Adrenal gland (tissue), 12 donors: ENCODE measurements around the gene OXT. TPM values are rescaled to one million over a fixed set of nuclear protein-coding genes. Genes with fewer than 3 reads are reported as not detected.

Experiments
- DNase-seq, 7 donors: peaks; one replicate each; pipeline ENCODE4 v3.0.0-alpha.2; 2019 to 2020
- H3K27ac ChIP-seq, 5 donors: fragments of 200-600 bp; sonication (generic) in 4 of 5; 1 replicate in 3 of 5; 2 replicates in 2 of 5; pipeline versions ENCODE4 v1.5.1 to v1.8.0; 2016 to 2020; ENCODE audit warnings: mild to moderate bottlenecking in 1 of 5
- H3K27me3 ChIP-seq: fragments of 200-600 bp; 2 replicates; pipeline ENCODE4 v1.8.0; 2021
- H3K36me3 ChIP-seq, 2 donors: fragments of 200-600 bp; replicated peaks in 1 of 2; 1 replicate in 1 of 2; 2 replicates in 1 of 2; pipeline versions ENCODE4 v1.5.1 to v1.8.0; 2018 to 2022
- H3K4me1 ChIP-seq, 2 donors: fragments of 200-600 bp; replicated peaks in 1 of 2; 1 replicate in 1 of 2; 2 replicates in 1 of 2; pipeline versions ENCODE4 v1.5.1 to v1.8.0; 2018 to 2021
- H3K4me3 ChIP-seq, 4 donors: fragments of 200-600 bp; sonication (generic) in 3 of 4; one replicate each; pipeline ENCODE4 v1.5.1; 2016 to 2018
- H3K9me3 ChIP-seq, 3 donors: fragments of 200-600 bp; sonication (generic) in 1 of 3; replicated peaks in 1 of 3; 1 replicate in 2 of 3; 2 replicates in 1 of 3; pipeline versions ENCODE4 v1.5.1 to v1.8.0; 2016 to 2021
- CTCF ChIP-seq, 6 experiments: fragments of 450-650 bp in 4 of 6; fragments of 200-600 bp in 2 of 6; sonication (generic) in 1 of 6; IDR thresholded peaks; 1 replicate in 5 of 6; 2 replicates in 1 of 6; pipeline versions ENCODE4 v1.5.1 to v1.8.0; 2016 to 2021; ENCODE audit warnings: antibody characterized with exemption in 6 of 6, mild to moderate bottlenecking in 2 of 6, moderate library complexity in 1 of 6
- POLR2A ChIP-seq, 2 donors: fragments of 450-650 bp; IDR thresholded peaks; one replicate each; pipeline ENCODE4 v1.6.1; 2017; ENCODE audit warnings: antibody characterized with exemption in 2 of 2, mild to moderate bottlenecking in 2 of 2, moderate library complexity in 1 of 2
- WGBS, 4 donors: extraction: QIAGEN DNeasy Blood & Tissue Kit in 2 of 4; methylation state at CpG; one replicate each; pipeline versions ENCODE4 v1.1.5 to v1.1.7; 2013 to 2017; 5-methylcytosine and 5-hydroxymethylcytosine counted together
- intact Hi-C, 2 donors: fragments of 100-400 bp; cut with DNase I; formaldehyde crosslinking; loops; one replicate each; pipeline versions ENCODE4 v1.14.1 to v1.15.0; 2022 to 2023
- polyA plus RNA-seq, 3 donors: library from polyadenylated mRNA; stranded (reverse); fragments of 200-250 nt in 2 of 3; fragments of 350-450 nt in 1 of 3; fragmentation: Illumina TruSeq in 1 of 3; extraction: RNeasy Lipid Tissue Mini Kit (QIAGEN cat#74804) in 1 of 3; gene quantifications; one replicate each; pipeline ENCODE4 v1.2.3, GENCODE V29; 2013 to 2014
- total RNA-seq, 9 donors: library from RNA; depleted of rRNA in 4 of 9; stranded (reverse); fragments of >200 nt in 4 of 9; fragments of 120-200 nt in 1 of 9; fragmentation: NEBNext Ultra II Directional in 1 of 9; extraction: Animal tissue kit (Norgen Biotek cat#: 25700) in 1 of 9; gene quantifications; one replicate each; pipeline versions ENCODE4 v1.1.0 to v1.2.4, GENCODE V29; 2013 to 2023
- donor health status: healthy with polysubstance abuse.
- donor health status: Bipolar disorder and iron deficiency.
- donor health status: DM: yes; HTN: yes; CAD: no.
- donor health status: DM: no; HTN: no; CAD: no.
- donor health status: DM: no; HTN: no; CAD: no.
- donor health status: DM: yes; HTN: yes; CAD: no.

OXT gene
- total and polyA plus RNA-seq, 12 donors = 0.47 to 20.5 (median 1.2) TPM; not detected in 4

DNA sequence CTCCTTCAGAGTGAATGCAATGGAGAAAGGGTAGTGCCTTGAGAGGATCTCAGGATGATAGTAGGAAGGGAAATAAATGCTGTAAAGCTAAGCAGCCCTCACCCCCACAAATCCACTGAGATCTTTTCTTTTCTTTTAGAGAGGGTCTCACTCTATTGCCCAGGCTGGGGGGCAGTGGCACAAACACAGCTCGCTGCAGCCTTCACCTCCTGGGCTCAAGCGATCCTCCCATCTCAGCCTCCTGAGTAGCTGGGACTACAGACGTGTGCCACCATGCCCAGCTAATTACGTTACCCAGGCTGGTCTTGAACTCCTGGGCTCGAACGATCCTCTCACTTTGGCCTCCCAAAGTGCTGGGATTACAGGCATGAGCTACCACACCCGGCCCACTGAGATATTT, 29.1 kb downstream of the OXT start:
- H3K27ac ChIP-seq = no peak overlapping the region
- intact Hi-C loops = no loop called here
- H3K4me3 ChIP-seq = no peak overlapping the region
- no peaks in the 10 kb centered on the region for H3K27me3 ChIP-seq
- no peaks in the 10 kb centered on the region for H3K36me3 ChIP-seq
- H3K9me3 ChIP-seq = no peaks in the 10 kb centered on the region
- DNase-seq = no peak
- peaks cover 0 to 9% of the 10 kb centered on the region in 2 donors for H3K4me1 ChIP-seq
- no peak for TF ChIP-seq POLR2A (IDR thresholded peaks at IDR 0.05)
- TF ChIP-seq CTCF (IDR thresholded peaks at IDR 0.05) = no peak
- WGBS, 4 donors = 93 to 97% (median 94%) methylated on average over 7 of the region's 7 CpGs

GRCh38 chr20:3101251-3101650, 29.8 kb downstream of the OXT start:
- WGBS, 4 donors = 96 to 99% (median 96%) methylated on average over 6 of the region's 6 CpGs
- TF ChIP-seq POLR2A (IDR thresholded peaks at IDR 0.05) (no peak), CTCF (IDR thresholded peaks at IDR 0.05) (no peak)
- intact Hi-C loops = no loop called here
- no peaks in the 10 kb centered on the region for H3K36me3 ChIP-seq
- no peaks in the 10 kb centered on the region for H3K9me3 ChIP-seq
- H3K4me1 ChIP-seq = peaks cover 0 to 9% of the 10 kb centered on the region in 2 donors
- H3K27ac ChIP-seq = peak overlapping the region in 2 of 5 donors; percentile 75 to 79
- no peak overlapping the region for H3K4me3 ChIP-seq
- no peaks in the 10 kb centered on the region for H3K27me3 ChIP-seq
- DNase-seq = no peak

- TF ChIP-seq POLR2A (IDR thresholded peaks at IDR 0.05) (peak in 1 of 2 donors; percentile 8), CTCF (IDR thresholded peaks at IDR 0.05) (no peak)
- intact Hi-C loops = no loop called here
- WGBS, 4 donors = 47 to 64% (median 55%) methylated on average over 21 of the region's 21 CpGs
- Histone ChIP-seq H3K4me1 (peaks cover 0 to 9% of the 10 kb centered on the region in 2 donors), H3K4me3 (no peak overlapping the region), H3K27me3 (no peaks in the 10 kb centered on the region), H3K27ac (peak overlapping the region in 4 of 5 donors; percentile 55 to 79 (median 70)), H3K36me3 (no peaks in the 10 kb centered on the region), H3K9me3 (no peaks in the 10 kb centered on the region)
- peak in 3 of 7 donors; percentile 47 to 69 (median 64) for DNase-seq
Observed at GRCh38 chr20:3101737-3102574, 30.5 kb downstream of the OXT start.

DNA sequence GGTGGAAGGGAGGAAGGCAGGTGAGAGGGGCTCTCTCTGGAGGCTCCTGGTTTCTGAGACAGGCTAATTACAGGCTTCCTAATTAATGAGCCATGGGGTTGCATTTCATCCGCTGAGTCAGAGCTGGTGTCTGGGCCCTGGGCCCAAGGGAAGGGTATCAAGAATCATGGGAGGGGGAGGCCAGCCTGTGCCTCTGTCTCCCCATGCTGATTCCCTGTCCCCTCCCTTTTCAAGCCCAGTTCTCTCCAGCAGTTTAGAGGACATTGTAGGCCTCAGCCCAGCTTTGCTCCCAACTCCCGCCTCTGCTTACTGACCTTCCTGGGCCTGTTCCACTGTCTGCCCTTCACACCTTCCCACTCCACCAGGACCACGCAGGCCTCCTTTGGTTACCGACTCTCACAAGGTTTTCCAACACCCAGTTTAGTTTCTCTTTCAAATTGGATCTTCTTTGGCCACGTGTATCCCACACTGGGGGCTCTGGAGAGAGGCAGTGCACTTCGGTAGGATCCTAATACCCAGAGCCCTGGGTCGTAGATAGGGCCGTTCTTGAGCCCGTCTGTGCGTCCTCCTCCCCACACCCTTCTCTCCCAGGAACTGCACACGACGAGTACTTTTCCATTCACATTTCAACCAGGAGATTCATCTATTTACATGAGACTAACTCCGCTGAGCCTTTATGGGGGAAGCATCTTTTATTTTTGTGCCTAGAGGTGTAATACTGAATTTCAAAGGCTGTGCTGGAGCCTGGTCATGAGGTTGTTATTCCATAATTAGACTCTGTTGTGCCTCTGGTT, 31.4 kb downstream of the OXT start:
- no peaks in the 10 kb centered on the region for H3K9me3 ChIP-seq
- H3K36me3 ChIP-seq = no peaks in the 10 kb centered on the region
- no peak for DNase-seq
- WGBS, 4 donors = 74 to 84% (median 79%) methylated on average over 13 of the region's 13 CpGs
- peak overlapping the region in 4 of 5 donors; percentile 55 to 79 (median 70) for H3K27ac ChIP-seq
- no peaks in the 10 kb centered on the region for H3K27me3 ChIP-seq
- no peak overlapping the region for H3K4me3 ChIP-seq
- intact Hi-C loops = no loop called here
- H3K4me1 ChIP-seq = peaks cover 0 to 9% of the 10 kb centered on the region in 2 donors
- TF ChIP-seq CTCF (IDR thresholded peaks at IDR 0.05) (no peak), POLR2A (IDR thresholded peaks at IDR 0.05) (peak in 1 of 2 donors; percentile 2)
